K562 (cell line): Measurements from ENCODE around the gene NYNRIN.

Experiments used
- BHLHE40 ChIP-seq: IDR thresholded peaks from 2 replicates; pipeline ENCODE4 v1.6.1; 2011; ENCODE audit warnings: low read length, improper control_type of control experiment
- ELF1 ChIP-seq: fragments of 200-800 bp; sonication (Bioruptor generic); IDR thresholded peaks from 2 replicates; pipeline ENCODE4 v1.6.1; 2016; ENCODE audit warnings: missing genetic modification characterization, missing compliant biosample characterization
- TF ChIP-seq, protein P1 (sequence below), 2 experiments: IDR thresholded peaks in 1 of 2; conservative IDR thresholded peaks in 1 of 2; 2 replicates each; pipeline ENCODE4 v1.6.1; 2016; ENCODE audit warnings: low read depth in 2 of 2, mild to moderate bottlenecking in 1 of 2, missing compliant biosample characterization in 1 of 2, missing genetic modification characterization in 1 of 2, moderate library complexity in 1 of 2

- TF ChIP-seq, protein P1, sequence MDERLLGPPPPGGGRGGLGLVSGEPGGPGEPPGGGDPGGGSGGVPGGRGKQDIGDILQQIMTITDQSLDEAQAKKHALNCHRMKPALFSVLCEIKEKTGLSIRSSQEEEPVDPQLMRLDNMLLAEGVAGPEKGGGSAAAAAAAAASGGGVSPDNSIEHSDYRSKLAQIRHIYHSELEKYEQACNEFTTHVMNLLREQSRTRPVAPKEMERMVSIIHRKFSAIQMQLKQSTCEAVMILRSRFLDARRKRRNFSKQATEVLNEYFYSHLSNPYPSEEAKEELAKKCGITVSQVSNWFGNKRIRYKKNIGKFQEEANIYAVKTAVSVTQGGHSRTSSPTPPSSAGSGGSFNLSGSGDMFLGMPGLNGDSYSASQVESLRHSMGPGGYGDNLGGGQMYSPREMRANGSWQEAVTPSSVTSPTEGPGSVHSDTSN (CRISPR knock-in tag; IDR thresholded peaks at IDR 0.05; ENCODE audit: low read depth) = no peak
- TF ChIP-seq, protein P1 (tag; conservative IDR thresholded peaks at IDR 0.05; ENCODE audit: low read depth) = no peak
- TF ChIP-seq BHLHE40 = no peak
- no peak for TF ChIP-seq ELF1 (tag)
Measured at GRCh38 chr14:24416254-24416931, 17.6 kb downstream of the NYNRIN start.
